ENCODE measurements around the gene SLC6A8.
"Not testable (repeated sequence)": the region's sequence is repeated elsewhere in the genome, so short reads cannot be mapped to it uniquely, and the experiment has no call there.

Gene SLC6A8

DNA sequence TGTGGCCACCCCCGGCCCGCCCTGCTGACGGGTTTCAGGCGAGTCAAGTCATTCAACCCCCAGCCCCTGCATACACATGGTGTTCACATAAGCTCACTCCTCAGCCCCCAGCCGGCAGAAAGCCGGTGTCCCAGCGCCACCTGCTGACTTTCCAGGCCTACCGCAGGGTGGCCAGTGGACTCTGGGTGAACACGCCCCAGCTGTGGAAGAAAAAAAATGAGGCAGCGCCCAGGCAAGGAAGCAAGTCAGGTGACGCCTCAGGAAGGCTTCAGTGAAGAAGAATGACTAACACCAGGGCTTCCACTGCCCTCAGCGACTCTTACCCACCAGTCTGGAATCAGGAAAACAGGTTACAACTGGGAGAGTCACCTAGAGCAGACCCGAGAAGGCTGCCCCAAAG lies 20.7 kb downstream of the SLC6A8 start:
- peak; percentile 76 to 80 (median 79) for DNase-seq

DNA sequence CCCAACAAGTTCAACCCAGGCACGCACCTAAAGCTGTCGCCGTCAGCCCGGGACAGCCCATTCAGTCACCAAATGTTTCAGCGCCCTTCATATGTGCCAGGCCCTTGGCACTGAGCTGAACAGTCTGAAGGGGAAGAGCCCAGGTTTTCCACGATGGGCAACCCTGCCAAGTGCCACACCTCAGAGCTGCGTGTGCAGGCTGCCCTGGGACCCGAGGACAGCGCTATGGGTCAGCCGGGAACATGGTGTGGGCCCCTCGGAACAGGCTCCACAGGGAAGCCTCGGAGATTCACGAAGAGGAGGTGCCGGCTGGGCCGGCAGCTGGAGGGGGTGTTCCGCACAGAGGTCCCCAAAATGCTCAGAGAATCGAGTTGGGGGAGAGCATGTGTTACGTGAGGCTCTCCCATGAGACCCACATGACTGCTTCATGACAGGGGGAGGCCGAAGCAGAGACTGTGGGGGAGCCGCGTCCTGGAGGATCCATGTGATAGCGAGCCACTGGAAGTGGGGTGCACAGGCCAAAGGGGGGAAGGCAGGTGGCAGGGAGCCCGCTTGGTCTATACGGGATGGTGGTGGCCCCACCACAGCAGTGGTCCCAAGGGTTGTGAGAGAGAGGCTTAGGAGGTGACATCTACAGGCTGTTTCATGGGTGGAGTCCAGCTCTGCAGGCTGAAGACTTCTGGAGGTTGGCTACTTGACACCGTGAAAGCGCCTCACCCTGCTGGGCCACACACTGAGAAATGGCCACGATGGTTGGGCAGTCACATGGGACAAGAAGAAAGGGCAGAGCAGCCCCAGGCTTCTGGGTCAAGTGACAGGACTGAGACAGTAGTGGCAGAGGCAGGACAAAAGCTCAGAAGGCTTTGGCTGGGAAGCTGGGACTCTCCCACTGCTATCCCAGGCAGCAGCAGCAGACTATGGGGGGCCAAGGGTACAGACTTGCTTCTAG lies 22.3 kb downstream of the SLC6A8 start:
- no peak for DNase-seq

DNA sequence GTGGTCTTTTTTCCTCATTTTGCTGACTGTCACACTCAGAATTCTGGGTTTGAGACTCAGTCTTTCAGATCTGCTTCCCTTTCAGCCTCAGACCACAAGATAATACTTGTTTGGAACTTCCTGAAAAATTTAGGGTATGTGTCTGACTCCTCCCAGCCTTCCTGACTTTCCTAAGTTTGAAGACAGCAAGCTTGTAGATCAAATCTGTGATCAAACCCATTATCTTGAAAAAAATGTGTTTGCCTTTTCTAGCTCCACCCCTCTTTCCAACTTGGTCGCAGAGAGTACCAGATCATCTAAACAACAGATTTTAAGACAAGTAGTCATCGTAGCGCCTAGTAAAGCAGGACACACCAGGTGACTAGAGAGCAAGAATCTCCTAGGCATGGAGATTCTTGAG lies 26.5 kb downstream of the SLC6A8 start:
- peak in 2 of 3 donors; percentile 33 for DNase-seq

DNA sequence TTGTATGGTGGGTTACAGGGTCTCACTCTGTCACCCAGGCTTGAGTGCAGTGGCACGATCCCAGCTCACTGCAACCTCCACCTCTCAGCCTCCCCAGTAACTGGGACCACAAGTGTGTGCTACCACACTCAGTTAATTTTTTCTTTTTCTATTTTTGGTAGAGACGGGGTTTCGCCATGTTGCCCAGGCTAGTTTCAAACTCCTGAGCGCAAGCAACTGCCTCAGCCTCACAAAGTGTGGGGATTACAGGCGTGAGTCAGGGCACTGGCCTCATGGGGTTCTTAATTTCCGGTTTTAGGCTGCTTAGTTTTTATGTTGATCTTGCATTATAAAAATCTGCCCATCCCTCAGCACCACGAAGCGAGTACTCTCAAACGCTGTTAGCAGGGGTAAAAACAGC lies 29.7 kb downstream of the SLC6A8 start:
- DNase-seq, result no peak

DNA sequence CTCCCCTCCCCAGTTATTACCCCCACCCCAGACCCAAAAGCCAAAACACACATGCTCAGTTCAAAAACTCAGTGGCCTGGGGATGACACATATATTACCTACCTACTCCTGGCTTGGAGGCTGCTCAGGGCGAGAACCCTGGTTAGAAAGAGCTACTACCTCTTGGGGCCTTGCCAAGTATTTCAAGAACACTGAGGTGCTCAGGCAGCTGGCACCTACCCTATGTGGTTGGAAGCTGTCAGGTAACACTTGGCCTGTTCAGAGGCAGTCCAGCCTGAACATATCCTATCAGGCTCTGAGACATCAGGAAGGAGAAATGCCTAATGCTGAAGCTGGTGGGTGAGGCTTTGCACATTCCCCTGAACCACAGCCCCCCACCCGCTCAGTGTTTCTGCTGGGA lies 31.5 kb downstream of the SLC6A8 start:
- no peak for DNase-seq

DNA sequence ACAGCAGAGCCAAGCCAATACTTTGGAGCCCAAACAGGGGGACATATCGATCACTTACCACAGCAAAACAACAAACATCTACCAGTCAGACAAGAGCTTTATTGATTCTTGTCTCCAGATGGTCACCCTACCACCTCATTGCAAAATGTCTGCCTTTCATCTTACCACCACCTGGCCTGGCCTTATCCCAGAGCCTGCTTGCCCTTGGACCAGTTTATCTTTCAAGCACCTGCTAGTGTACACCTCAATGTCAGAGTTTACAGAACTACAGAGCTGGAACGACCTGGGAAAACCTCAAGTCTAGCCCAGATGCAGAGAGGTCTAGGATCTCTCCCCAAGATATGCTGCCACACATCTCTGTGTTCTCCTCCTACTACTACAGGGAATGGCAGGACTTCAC lies 32.0 kb downstream of the SLC6A8 start:
- DNase-seq, result no peak

DNA sequence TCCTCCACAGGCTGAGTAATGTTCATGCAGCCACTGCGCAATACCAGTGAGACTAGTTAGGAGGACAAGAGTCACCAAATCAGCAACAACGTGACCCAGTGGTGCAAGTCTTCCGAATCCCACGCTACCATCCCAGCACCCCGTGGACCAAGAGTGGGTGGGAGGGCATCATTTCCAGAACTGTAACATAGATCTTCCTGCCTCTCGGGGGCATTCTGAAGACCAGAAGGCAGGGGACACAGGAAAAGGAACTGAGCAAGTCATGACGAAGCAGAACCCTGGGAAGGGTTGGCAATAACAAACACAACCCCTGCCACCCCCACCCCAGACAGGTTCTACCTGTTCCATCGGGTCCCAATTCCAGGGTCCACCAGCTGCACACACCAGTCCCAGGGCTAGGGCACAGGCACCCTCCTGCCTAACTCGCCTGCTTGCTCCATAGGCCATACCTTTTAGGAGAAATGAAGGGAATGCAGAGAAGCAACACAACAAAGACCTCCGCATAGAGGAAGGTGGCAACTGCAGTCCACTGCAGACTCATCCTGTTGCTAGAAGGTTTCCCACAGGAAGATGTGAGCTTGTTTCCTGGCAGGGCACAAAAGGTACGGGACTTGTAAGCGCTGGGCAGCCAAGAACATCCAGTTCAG lies 35.1 kb downstream of the SLC6A8 start:
- DNase-seq, result peak; percentile 90 to 94 (median 91)

DNA sequence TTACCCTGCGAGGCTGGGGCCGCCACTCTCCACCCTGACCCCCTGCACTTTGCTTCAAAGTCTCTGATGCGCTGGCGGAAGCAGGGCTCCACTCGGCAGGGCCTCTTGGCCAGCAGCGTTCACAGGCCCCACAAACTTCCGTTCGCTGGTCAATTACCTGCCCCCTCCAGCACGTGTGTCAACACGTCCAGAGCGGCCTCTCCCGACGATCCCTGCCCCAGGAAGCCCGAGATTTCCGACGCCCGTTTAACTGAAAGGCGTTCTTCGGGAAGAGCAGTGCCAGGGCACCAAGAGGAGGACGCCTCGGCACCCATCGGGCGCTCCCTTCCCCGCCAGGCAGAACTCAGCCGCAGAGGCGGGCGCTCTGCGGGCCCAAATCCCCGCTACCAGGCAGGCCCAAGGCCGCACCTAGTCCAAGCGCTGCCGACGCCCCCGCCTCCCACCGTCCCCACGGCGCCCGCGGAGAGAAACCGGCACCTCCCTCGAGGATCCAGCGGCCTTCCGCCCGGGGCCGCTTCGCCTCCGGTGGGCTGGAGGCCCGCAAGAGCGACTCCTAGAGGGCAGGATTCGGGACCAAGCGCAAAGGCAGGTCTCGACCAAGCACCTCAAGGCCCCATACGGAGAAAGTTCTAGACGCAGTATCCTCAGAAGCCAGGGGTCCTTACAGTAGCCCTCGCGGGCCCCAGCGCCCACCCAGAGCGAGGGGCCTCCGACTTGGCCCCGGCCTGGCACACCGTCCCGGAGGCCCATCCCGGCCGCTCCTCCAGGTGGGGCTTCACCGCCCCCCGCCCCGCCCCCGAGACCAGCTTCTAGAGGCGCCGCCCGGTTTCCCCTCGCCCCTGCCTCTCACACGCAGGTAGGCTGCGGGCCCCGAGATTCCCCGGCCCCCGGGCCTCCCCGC lies 35.9 kb downstream of the SLC6A8 start:
- peak; percentile 39 to 58 (median 42) for DNase-seq

DNA sequence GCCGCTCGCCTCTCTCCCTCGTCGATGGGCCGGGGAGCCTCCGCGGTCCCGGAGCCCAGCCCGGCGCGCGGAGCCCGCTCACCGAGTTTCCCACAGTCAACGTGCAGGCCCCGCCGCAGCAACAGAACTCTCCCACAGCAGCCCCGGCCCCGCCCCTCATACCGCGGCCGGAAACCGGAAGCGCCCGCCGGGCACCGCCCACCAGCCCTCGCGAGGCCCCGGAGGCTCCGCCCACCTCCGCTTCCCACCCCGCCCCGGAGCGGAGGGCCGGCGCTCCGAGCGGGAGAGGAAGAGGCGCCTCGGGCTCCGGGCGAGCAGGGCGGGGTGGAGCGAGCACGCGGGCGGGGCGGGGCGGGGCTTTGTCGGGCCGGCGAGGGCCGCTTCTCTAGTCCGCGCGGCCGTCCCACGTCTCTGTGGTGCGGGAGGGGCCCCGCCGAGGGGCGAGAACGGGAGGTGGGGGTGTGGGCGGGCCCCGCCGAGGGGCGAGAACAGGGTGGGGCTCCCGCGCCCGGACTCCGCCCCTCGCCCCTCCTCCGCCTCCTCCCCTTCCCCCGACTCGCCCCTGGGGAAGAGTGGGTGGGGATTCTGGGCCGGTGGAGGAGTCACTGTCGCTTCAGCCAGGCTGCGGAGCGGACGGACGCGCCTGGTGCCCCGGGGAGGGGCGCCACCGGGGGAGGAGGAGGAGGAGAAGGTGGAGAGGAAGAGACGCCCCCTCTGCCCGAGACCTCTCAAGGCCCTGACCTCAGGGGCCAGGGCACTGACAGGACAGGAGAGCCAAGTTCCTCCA lies 36.7 kb downstream of the SLC6A8 start, which contains the start of the genes ABCD1 and BCAP31:
Gene ABCD1 (plus strand): TSS at position 605 of the 787 bp plus-strand sequence. CDS start 411 bp downstream, outside the sequence.
Gene BCAP31 (minus strand): TSS at position 136 of the 787 bp plus-strand sequence. CDS start 1,143 bp downstream, outside the sequence.
- DNase-seq, result peak; percentile 90 to 97 (median 94)

DNA sequence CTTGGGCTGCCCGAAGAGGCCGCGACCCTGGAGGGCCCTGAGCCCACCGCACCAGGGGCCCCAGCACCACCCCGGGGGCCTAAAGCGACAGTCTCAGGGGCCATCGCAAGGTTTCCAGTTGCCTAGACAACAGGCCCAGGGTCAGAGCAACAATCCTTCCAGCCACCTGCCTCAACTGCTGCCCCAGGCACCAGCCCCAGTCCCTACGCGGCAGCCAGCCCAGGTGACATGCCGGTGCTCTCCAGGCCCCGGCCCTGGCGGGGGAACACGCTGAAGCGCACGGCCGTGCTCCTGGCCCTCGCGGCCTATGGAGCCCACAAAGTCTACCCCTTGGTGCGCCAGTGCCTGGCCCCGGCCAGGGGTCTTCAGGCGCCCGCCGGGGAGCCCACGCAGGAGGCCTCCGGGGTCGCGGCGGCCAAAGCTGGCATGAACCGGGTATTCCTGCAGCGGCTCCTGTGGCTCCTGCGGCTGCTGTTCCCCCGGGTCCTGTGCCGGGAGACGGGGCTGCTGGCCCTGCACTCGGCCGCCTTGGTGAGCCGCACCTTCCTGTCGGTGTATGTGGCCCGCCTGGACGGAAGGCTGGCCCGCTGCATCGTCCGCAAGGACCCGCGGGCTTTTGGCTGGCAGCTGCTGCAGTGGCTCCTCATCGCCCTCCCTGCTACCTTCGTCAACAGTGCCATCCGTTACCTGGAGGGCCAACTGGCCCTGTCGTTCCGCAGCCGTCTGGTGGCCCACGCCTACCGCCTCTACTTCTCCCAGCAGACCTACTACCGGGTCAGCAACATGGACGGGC lies 37.5 kb downstream of the SLC6A8 start:
- DNase-seq, result no peak

DNA sequence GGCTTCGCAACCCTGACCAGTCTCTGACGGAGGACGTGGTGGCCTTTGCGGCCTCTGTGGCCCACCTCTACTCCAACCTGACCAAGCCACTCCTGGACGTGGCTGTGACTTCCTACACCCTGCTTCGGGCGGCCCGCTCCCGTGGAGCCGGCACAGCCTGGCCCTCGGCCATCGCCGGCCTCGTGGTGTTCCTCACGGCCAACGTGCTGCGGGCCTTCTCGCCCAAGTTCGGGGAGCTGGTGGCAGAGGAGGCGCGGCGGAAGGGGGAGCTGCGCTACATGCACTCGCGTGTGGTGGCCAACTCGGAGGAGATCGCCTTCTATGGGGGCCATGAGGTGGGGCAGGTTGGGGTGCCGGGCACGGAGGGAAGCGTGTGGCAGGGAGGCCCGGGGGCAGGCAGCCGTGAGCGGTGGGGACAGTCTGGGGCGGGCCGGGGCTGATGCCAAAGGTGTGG lies 38.1 kb downstream of the SLC6A8 start:
- DNase-seq, result no peak

DNA sequence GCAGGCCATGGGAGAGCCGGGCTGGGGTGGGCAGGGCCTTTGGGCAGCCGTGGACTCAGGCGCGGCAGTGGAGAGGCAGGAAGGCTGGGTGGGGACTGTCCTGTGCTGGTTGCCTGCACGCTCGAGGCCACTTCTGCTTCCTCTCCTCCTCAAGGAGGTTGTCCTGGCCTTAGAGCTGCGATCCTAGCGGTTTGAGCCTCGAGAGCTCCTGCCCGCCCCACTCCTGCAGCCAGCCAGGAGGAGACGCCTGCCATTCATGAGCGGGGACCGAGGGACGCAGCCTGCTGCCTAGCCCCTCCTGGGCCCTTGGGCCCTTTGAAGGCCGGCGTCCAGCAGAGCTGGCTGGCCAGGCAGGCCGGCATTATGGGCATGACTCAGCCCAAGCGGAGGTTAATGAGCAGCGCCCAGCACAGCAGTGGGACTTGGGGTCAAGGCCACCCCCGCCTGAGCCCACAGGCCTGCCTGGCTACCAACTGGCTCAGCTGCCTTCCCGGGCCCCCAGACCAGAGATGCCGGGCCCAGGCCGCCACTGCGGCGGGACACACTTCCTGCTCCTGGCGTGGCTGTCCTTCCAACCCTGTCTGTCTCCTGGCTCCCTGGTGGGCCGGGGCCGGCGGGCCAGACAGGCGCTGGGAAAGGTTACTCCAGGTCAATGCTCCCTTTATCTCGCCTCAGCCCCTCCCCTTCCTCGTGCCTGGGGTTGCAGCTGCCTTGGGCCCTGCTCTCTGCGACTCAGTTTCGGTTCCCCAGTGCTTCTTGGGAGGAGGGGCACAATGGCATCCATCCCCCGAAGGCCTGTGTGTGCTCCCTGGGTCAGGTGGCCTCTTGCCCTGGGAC lies 38.8 kb downstream of the SLC6A8 start:
- DNase-seq, result peak; percentile 70 to 83 (median 80)

DNA sequence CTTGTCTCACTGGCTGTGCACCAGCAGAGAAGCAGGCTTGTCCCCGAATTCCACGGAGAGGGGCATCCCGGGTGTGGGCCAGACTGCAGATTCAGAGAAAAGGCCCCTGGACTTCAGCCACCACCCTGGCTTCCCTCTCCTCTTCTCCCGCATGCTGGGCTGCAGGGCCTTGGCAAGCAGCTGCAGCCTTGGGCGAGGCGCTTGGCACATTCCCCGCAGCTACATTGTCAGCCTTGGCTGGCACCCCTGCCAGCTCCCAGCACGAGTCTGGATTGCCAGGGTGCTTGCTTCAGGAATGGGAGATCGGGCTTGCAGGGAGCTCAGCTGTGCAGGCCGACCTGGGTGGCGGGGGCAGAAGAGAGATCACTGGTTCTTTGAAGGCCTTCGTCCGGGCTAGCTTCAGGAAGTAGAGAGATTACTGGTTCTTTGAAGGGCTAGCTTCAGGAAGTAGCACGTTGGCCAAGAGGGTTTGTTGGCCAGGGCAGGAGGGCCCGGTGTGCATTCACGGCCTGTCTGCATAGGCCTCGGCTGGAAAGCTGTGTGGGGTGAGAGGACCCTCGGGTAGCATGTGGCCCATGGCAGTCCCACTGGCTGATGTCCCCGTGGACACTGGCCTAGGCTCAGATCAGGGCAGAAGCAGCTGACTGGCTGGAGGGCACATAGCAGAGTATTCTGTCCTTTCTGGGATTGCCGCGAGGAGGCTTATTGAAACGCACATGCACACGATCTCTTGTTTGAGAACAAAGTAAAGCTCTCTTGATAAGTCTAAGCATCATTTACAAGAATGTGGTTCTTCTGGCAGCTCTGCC lies 39.6 kb downstream of the SLC6A8 start:
- DNase-seq, result peak in 2 of 3 donors; percentile 24 to 27

DNA sequence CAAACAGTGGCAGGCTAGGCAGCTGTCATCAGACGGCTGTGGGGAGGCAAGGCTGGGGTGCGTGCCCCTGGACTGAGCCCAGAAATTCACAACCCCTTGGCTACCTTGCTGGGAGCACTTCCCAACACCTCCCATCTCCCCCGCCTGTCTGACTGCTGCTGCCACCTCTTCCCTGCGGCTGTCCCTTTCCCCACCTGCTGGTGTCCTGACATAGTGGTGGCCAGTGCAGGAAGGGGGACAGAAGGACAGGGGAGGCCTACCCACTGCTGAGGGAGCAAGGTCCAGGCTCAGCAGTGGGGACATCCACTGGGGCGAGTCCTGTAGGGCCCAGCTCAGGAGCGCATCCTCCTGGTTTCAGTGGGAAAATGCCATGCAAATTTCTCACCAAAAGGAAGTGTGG lies 40.4 kb downstream of the SLC6A8 start:
- no peak for DNase-seq

DNA sequence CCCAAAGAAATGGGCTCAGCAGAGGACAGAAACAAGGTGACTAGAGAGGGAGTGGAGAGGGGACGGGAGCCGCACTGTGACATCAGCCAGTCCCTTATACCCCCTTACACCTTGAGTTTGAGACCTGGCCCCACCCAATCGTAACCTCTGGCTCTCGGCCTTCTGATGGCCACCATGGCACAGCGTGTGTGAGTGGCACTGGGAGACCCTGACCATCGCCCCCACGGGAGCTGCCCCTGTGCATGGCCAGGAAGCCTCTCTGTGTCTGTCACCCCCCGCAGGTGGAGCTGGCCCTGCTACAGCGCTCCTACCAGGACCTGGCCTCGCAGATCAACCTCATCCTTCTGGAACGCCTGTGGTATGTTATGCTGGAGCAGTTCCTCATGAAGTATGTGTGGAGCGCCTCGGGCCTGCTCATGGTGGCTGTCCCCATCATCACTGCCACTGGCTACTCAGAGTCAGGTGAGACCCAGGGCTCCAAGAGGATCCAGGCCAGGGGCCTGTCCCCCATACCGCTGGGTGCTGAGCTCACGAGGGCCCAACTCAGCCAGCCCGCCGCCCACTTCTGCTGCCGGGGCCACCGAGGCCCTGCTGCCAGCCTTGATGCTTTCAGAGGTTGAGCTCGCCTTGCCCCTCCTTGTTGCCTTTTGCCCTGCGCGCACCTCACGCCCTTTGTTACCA lies 41.4 kb downstream of the SLC6A8 start:
- DNase-seq, result no peak

DNA sequence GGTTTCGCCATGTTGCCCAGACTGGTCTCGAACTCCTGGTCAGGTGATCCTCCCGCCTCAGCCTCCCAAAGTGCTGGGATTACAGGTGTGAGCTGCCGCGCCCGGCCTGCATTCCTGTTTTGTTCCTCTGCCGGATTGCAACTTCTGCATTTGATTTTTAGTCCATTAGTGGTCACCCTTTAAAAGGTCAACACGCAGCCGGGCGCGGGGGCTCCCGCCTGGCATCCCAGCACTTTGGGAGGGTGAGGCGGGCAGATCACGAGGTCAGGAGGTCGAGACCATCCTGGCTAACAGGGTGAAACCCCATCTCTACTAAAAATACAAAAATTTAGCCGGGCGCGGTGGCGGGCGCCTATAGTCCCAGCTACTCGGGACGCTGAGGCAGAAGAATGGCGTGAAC lies 42.4 kb downstream of the SLC6A8 start:
- not testable (repeated sequence) for DNase-seq

DNA sequence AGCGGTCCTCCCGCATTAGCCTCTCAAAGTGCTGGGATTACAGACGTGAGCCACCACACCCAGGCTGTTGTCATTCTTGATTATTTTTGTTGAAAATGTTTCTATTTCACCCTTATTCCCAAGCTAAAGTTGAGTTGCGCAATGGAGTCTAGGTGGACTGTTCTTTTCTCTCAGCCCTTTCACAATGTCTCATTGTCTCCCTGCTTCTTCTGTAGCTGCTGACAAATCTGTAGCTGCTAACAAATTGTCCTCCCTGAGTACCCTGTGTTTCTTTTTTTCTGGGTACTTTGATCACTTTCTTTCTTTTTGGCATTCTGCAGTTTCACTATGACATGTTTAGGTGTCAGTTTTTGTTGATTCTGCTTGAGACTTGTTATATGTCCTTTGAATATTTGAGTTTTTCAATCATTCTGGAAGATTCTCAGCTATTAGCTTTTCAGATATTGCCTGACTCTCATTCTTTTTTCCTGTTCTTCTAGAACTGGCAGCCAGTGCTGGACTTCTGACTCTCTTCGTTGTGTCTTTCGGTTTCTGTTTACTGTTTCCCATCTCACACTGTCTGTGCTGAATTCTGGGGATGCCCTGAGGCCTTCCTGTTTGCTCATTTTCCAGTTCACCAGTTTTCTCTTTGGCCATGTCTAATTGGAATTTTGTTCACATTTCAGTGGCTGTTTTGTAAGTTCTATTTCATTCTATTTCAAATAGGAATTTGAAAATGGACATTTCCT lies 43.6 kb downstream of the SLC6A8 start:
- peak; percentile 52 to 75 (median 59) for DNase-seq

DNA sequence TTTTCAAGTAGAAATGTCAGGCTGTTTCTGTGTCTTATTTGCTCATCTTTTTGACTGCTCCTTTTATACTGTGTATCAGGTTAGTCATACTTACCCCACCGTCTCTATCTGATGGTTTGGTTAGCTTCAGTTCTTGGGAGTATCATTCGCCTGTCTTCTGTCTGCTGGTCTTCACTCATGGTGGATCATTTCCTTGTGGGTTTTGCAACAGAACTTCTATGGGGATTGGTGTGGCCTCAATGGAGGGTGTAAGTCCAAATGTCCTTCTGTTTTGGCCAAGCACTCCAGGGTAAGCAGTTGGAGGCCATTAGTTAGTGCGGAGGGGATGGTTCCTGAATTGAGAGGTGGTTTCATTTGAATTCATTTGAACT lies 44.1 kb downstream of the SLC6A8 start:
- DNase-seq, result no peak
